Osteocyte (in vitro differentiated cells): ENCODE results near the gene CFAP100. TPM values are rescaled to one million over a fixed set of nuclear protein-coding genes. Genes with fewer than 3 reads are reported as not detected.
A peak's percentile ranks its signal among the peaks of the same experiment; 100 is the strongest.

Experiments used
- DNase-seq: peaks from one replicate; pipeline ENCODE4 v3.0.0; 2021; ENCODE audit warnings: mixed read lengths; ENCODE audit not compliant: unreplicated experiment; ENCODE audit errors: extremely low spot score
- H3K27ac Mint-ChIP-seq: one replicate; pipeline ENCODE4 v1.8.0; 2021; ENCODE audit warnings: mild to moderate bottlenecking, mixed read lengths; ENCODE audit not compliant: unreplicated experiment
- H3K27me3 Mint-ChIP-seq: one replicate; pipeline ENCODE4 v1.8.0; 2021; ENCODE audit warnings: mixed read lengths; ENCODE audit not compliant: unreplicated experiment
- H3K36me3 Mint-ChIP-seq: one replicate; pipeline ENCODE4 v1.8.0; 2021; ENCODE audit warnings: mixed read lengths; ENCODE audit not compliant: unreplicated experiment
- H3K4me1 Mint-ChIP-seq: one replicate; pipeline ENCODE4 v1.8.0; 2021; ENCODE audit warnings: mixed read lengths; ENCODE audit not compliant: unreplicated experiment
- H3K4me3 Mint-ChIP-seq: one replicate; pipeline ENCODE4 v1.8.0; 2021; ENCODE audit warnings: mild to moderate bottlenecking, moderate library complexity, mixed read lengths; ENCODE audit not compliant: unreplicated experiment
- H3K9me3 Mint-ChIP-seq: one replicate; pipeline ENCODE4 v1.8.0; 2021; ENCODE audit warnings: mixed read lengths; ENCODE audit not compliant: unreplicated experiment
- total RNA-seq: library from RNA; stranded (reverse); gene quantifications from 2 replicates; pipeline ENCODE4 v1.2.1, GENCODE V29; 2021
- TF ChIP-seq, protein P1 (sequence below): fragments of 200-600 bp; sonication (generic); IDR thresholded peaks from 2 replicates; pipeline ENCODE4 v1.5.0; 2021; ENCODE audit warnings: antibody characterized with exemption, mild to moderate bottlenecking, moderate library complexity

The CFAP100 gene
- total RNA-seq, 1 donor from 2014 or later, result not detected

- Mint-ChIP-seq H3K4me3 (no peak overlapping the region), H3K27me3 (no peaks in the 10 kb centered on the region), H3K4me1 (peaks cover 2% of the 10 kb centered on the region), H3K9me3 (no peaks in the 10 kb centered on the region), H3K36me3 (peaks cover 9% of the 10 kb centered on the region), H3K27ac (no peak overlapping the region)
- TF ChIP-seq, protein P1, sequence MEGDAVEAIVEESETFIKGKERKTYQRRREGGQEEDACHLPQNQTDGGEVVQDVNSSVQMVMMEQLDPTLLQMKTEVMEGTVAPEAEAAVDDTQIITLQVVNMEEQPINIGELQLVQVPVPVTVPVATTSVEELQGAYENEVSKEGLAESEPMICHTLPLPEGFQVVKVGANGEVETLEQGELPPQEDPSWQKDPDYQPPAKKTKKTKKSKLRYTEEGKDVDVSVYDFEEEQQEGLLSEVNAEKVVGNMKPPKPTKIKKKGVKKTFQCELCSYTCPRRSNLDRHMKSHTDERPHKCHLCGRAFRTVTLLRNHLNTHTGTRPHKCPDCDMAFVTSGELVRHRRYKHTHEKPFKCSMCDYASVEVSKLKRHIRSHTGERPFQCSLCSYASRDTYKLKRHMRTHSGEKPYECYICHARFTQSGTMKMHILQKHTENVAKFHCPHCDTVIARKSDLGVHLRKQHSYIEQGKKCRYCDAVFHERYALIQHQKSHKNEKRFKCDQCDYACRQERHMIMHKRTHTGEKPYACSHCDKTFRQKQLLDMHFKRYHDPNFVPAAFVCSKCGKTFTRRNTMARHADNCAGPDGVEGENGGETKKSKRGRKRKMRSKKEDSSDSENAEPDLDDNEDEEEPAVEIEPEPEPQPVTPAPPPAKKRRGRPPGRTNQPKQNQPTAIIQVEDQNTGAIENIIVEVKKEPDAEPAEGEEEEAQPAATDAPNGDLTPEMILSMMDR, result no peak
- no peak for DNase-seq
Observed at GRCh38 chr3:126432361-126433104, 37.8 kb downstream of the CFAP100 start.

- H3K4me1 Mint-ChIP-seq, result peaks cover 2% of the 10 kb centered on the region
- H3K27ac Mint-ChIP-seq, result no peak overlapping the region
- no peaks in the 10 kb centered on the region for H3K27me3 Mint-ChIP-seq
- H3K9me3 Mint-ChIP-seq, result no peaks in the 10 kb centered on the region
- TF ChIP-seq, protein P1, result no peak
- H3K36me3 Mint-ChIP-seq, result peaks cover 12% of the 10 kb centered on the region
- peak; percentile 78 for DNase-seq
- no peak overlapping the region for H3K4me3 Mint-ChIP-seq
Observed at GRCh38 chr3:126433105-126433430, 38.4 kb downstream of the CFAP100 start.

GRCh38 chr3:126433496-126434263 is 39.0 kb downstream of the CFAP100 start:
- Mint-ChIP-seq H3K27ac (no peak overlapping the region), H3K27me3 (no peaks in the 10 kb centered on the region), H3K4me3 (no peak overlapping the region), H3K36me3 (peaks cover 12% of the 10 kb centered on the region), H3K4me1 (peaks cover 2% of the 10 kb centered on the region), H3K9me3 (no peaks in the 10 kb centered on the region)
- TF ChIP-seq, protein P1, result no peak
- DNase-seq, result peak; percentile 83

GRCh38 chr3:126434264-126434590 is 39.5 kb downstream of the CFAP100 start:
- peaks cover 3% of the 10 kb centered on the region for H3K4me1 Mint-ChIP-seq
- no peak overlapping the region for H3K27ac Mint-ChIP-seq
- TF ChIP-seq, protein P1, result no peak
- no peak for DNase-seq
- no peaks in the 10 kb centered on the region for H3K9me3 Mint-ChIP-seq
- H3K4me3 Mint-ChIP-seq, result no peak overlapping the region
- peaks cover 12% of the 10 kb centered on the region for H3K36me3 Mint-ChIP-seq
- H3K27me3 Mint-ChIP-seq, result no peaks in the 10 kb centered on the region

DNA sequence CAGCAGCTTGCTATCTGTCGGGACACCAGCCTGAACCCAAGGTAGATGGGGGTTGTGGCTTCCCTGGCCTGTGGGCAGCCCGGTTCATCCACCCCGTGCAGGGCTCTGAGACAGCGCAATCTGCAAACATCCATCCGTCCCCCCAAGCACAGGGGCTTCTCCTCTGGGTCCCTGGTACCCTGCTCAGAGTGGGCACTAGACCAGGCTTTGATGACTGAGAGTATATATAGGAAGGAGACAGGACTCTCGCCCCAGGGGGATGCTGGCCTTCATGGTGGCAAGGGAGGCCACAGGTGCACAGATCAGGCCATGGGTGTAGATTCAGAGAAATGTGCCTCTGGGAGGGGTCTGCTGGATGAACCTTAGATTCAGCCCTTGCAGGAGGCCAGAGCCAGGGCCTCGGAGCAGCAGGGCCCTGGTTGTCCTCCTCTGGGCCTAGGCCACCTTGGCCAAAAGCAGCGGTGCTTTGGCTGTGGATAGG is 40.3 kb downstream of the CFAP100 start:
- TF ChIP-seq, protein P1, result no peak
- Mint-ChIP-seq H3K9me3 (no peaks in the 10 kb centered on the region), H3K27me3 (no peaks in the 10 kb centered on the region), H3K4me3 (no peak overlapping the region), H3K4me1 (peaks cover 3% of the 10 kb centered on the region), H3K27ac (no peak overlapping the region), H3K36me3 (peaks cover 12% of the 10 kb centered on the region)
- DNase-seq, result peak; percentile 71
